OCI-LY1 (cell line): ENCODE results near the gene FITM2.
A peak's percentile ranks its signal among the peaks of the same experiment; 100 is the strongest.
"Not testable (repeated sequence)": the region's sequence is repeated elsewhere in the genome, so short reads cannot be mapped to it uniquely, and the experiment has no call there.

ENCODE experiments used
- H2AFZ ChIP-seq: fragments of 200-600 bp; sonication (generic), shearing (Covaris generic); 2 replicates; pipeline ENCODE4 v1.6.0; 2014; ENCODE audit warnings: antibody characterized with exemption, mild to moderate bottlenecking, low read length
- H3F3A ChIP-seq: fragments of 200-600 bp; sonication (generic), shearing (Covaris generic); 2 replicates; pipeline ENCODE4 v1.6.0; 2014; ENCODE audit warnings: mild to moderate bottlenecking, antibody characterized with exemption, low read length, moderate library complexity; ENCODE audit not compliant: insufficient read depth
- H3K27ac ChIP-seq: fragments of 200-600 bp; sonication (generic); 2 replicates; pipeline ENCODE4 v1.5.1; 2014; ENCODE audit warnings: low read length, mixed run types, mild to moderate bottlenecking, low read depth; ENCODE audit not compliant: poor library complexity, severe bottlenecking
- H3K27me3 ChIP-seq: fragments of 200-600 bp; sonication (generic); 2 replicates; pipeline ENCODE4 v1.6.0; 2014; ENCODE audit warnings: antibody characterized with exemption, mild to moderate bottlenecking, low read length, moderate library complexity; ENCODE audit not compliant: insufficient read depth
- H3K36me3 ChIP-seq: fragments of 200-600 bp; sonication (generic); 2 replicates; pipeline ENCODE4 v1.6.1; 2014; ENCODE audit warnings: mild to moderate bottlenecking, antibody characterized with exemption, low read length, moderate library complexity, mixed read lengths; ENCODE audit not compliant: insufficient read depth
- H3K4me1 ChIP-seq: fragments of 200-600 bp; sonication (generic); 2 replicates; pipeline ENCODE4 v1.5.1; 2014; ENCODE audit warnings: mild to moderate bottlenecking, low read length, moderate library complexity; ENCODE audit not compliant: insufficient read depth, severe bottlenecking
- H3K4me2 ChIP-seq: fragments of 200-600 bp; sonication (generic), shearing (Covaris generic); 2 replicates; pipeline ENCODE4 v1.6.1; 2014; ENCODE audit warnings: low read length
- H3K4me3 ChIP-seq: fragments of 200-600 bp; sonication (generic); 2 replicates; pipeline ENCODE4 v1.5.1; 2014; ENCODE audit warnings: low read length, low read depth, mild to moderate bottlenecking, mixed read lengths; ENCODE audit not compliant: poor library complexity, severe bottlenecking
- H3K79me2 ChIP-seq: fragments of 200-600 bp; shearing (Covaris generic); 2 replicates; pipeline ENCODE4 v1.6.1; 2016; ENCODE audit warnings: mixed run types, low read length, mixed read lengths; ENCODE audit not compliant: insufficient read depth
- H3K9ac ChIP-seq: fragments of 200-600 bp; sonication (generic), shearing (Covaris generic); 2 replicates; pipeline ENCODE4 v1.6.1; 2014; ENCODE audit warnings: mild to moderate bottlenecking, low read length, mixed read lengths
- H3K9me2 ChIP-seq: fragments of 200-600 bp; sonication (generic), shearing (Covaris generic); 2 replicates; pipeline ENCODE4 v1.6.1; 2014; ENCODE audit warnings: low read depth, mild to moderate bottlenecking, low read length, mixed read lengths
- H3K9me3 ChIP-seq: fragments of 200-600 bp; shearing (Covaris generic); 2 replicates; pipeline ENCODE4 v1.6.1; 2014; ENCODE audit warnings: low read length, mixed read lengths
- H4K20me1 ChIP-seq: fragments of 200-600 bp; sonication (generic), shearing (Covaris generic); 2 replicates; pipeline ENCODE4 v1.6.0; 2016; ENCODE audit warnings: mild to moderate bottlenecking, low read length; ENCODE audit not compliant: insufficient read depth
- CTCF ChIP-seq: fragments of 200-600 bp; sonication (generic), shearing (Covaris generic); IDR thresholded peaks from 2 replicates; pipeline ENCODE4 v1.5.1; 2017; ENCODE audit warnings: mild to moderate bottlenecking, antibody characterized with exemption, low read length, moderate library complexity, mixed read lengths
- EZH2 ChIP-seq: fragments of 200-600 bp; sonication (generic), shearing (Covaris generic); IDR thresholded peaks from 2 replicates; pipeline ENCODE4 v1.8.0; 2017; ENCODE audit warnings: borderline replicate concordance, mixed run types, mild to moderate bottlenecking, antibody characterized with exemption, low read length, moderate library complexity, mixed read lengths

The FITM2 gene

GRCh38 chr20:44328428-44328827 is 17.4 kb upstream of the FITM2 start:
- H3K4me1 ChIP-seq = no peaks in the 10 kb centered on the region
- H3K4me2 ChIP-seq = no peak overlapping the region
- no peaks in the 10 kb centered on the region; the same call in 1 of the 2 replicates for H3K27me3 ChIP-seq
- H3F3A ChIP-seq = no peaks in the 10 kb centered on the region
- no peak overlapping the region for H2AFZ ChIP-seq
- H4K20me1 ChIP-seq = no peaks in the 10 kb centered on the region
- no peaks in the 10 kb centered on the region for H3K79me2 ChIP-seq
- no peak overlapping the region for H3K9ac ChIP-seq
- no peak overlapping the region for H3K27ac ChIP-seq
- TF ChIP-seq EZH2 = no peak
- H3K9me2 ChIP-seq = no peaks in the 10 kb centered on the region
- no peaks in the 10 kb centered on the region for H3K9me3 ChIP-seq
- no peak overlapping the region for H3K4me3 ChIP-seq
- H3K36me3 ChIP-seq = no peaks in the 10 kb centered on the region

GRCh38 chr20:44327748-44328147 is 16.7 kb upstream of the FITM2 start:
- not testable (repeated sequence) for H2AFZ ChIP-seq, H3K36me3 ChIP-seq, H3K27ac ChIP-seq, H3K9me3 ChIP-seq, H3K9ac ChIP-seq, H3K79me2 ChIP-seq, H3K9me2 ChIP-seq, H3K27me3 ChIP-seq, H4K20me1 ChIP-seq, H3F3A ChIP-seq, H3K4me2 ChIP-seq, H3K4me1 ChIP-seq, H3K4me3 ChIP-seq

DNA sequence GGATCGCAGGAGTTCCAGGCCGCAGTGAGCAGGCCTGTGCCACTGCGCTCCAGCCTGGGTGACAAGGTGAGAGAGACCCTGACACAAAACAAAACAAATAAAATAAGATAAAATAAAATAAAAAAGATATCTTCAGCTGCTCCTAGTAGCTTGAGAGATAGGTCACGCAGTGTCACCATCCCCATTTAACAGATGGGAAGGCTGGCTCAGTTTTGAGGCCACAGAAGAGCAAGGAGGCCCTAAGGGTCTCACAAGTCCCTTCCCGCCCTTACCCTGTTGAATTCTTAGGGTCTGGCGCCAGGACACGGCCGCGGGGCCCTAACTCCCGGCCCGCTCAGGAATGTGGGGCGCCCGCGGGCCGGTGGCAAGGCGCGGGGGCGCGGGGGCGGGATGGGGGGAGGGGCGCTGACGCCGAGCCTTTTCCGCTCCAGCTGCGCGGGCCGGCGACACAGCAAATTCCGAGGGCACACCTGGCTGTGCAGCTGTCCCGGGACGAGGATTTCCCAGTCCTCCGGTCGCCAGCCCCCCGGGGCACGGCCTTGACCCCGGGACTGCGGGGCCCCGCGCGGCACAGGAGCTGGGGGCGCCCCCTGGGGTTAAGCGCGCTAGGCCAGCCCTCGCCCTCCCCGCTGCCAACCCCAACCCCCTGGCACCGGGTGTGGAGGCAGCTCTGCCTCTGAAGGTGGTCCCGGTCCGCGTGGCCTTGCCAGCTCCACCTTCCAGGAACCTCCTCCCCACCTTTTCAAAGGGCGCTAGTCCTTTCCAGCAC is 15.6 kb upstream of the FITM2 start:
- no peak overlapping the region for H3K9ac ChIP-seq
- H3F3A ChIP-seq = no peaks in the 10 kb centered on the region
- TF ChIP-seq EZH2 = no peak
- TF ChIP-seq CTCF = no peak
- H4K20me1 ChIP-seq = no peaks in the 10 kb centered on the region
- H3K9me2 ChIP-seq = no peaks in the 10 kb centered on the region
- H3K9me3 ChIP-seq = no peaks in the 10 kb centered on the region
- no peaks in the 10 kb centered on the region for H3K4me1 ChIP-seq
- H2AFZ ChIP-seq = no peak overlapping the region
- H3K27ac ChIP-seq = no peak overlapping the region
- H3K79me2 ChIP-seq = no peaks in the 10 kb centered on the region
- H3K4me3 ChIP-seq = no peak overlapping the region
- H3K27me3 ChIP-seq = no peaks in the 10 kb centered on the region
- H3K36me3 ChIP-seq = no peaks in the 10 kb centered on the region
- H3K4me2 ChIP-seq = peak overlapping the region; percentile 6; the same call in 1 of the 2 replicates

- Histone ChIP-seq H2AFZ (no peak overlapping the region), H3K79me2 (no peaks in the 10 kb centered on the region), H3K4me2 (no peak overlapping the region), H3K9ac (no peak overlapping the region), H3K4me3 (no peak overlapping the region), H3K27ac (no peak overlapping the region), H3K4me1 (no peaks in the 10 kb centered on the region), H4K20me1 (no peaks in the 10 kb centered on the region), H3K9me2 (no peaks in the 10 kb centered on the region), H3K9me3 (no peaks in the 10 kb centered on the region), H3K36me3 (no peaks in the 10 kb centered on the region), H3K27me3 (no peaks in the 10 kb centered on the region), H3F3A (no peaks in the 10 kb centered on the region)
- TF ChIP-seq EZH2 (no peak), CTCF (no peak)
Observed at GRCh38 chr20:44324343-44324742, 13.3 kb upstream of the FITM2 start.
